GM12878 (cell line): Measurements from ENCODE around the gene COA3. TPM values are rescaled to one million over a fixed set of nuclear protein-coding genes. Genes with fewer than 3 reads are reported as not detected.

ENCODE experiments used
- ATAC-seq: fragments of 200-7000 bp; cut with Tn5 transposase; 3 replicates; pipeline ENCODE4 v1.9.1; 2020; ENCODE audit warnings: mild to moderate bottlenecking, moderate library complexity
- BruUV-seq: library from RNA; stranded (reverse); fragments of 400-500 nt; replicated peaks from 2 replicates; lab custom pipeline; 2021; lab: Mats Ljungman, UMichigan
- CTCF ChIA-PET: fragments of 300-600 bp; sonication (Branson Sonifier 250); formaldehyde crosslinking; extraction: SDS; loops from one replicate; lab custom pipeline; 2021; ENCODE audit warnings: inconsistent platforms; lab: Yijun Ruan, JAX
- POLR2A ChIA-PET: fragments of 350-600 bp; formaldehyde crosslinking; extraction: SDS; loops from one replicate; lab custom pipeline; 2021; ENCODE audit warnings: inconsistent platforms; lab: Charles Lee
- RAD21 ChIA-PET: fragments of 300-600 bp; sonication (Branson Sonifier 250); formaldehyde crosslinking; loops from one replicate; lab custom pipeline; 2023; ENCODE audit warnings: antibody characterized with exemption; ENCODE audit not compliant: unreplicated experiment; lab: Charles Lee
- SMC1A ChIA-PET: fragments of 300-600 bp; sonication (Branson Sonifier 250); formaldehyde crosslinking; loops from one replicate; lab custom pipeline; 2023; ENCODE audit not compliant: unreplicated experiment, uncharacterized antibody; lab: Charles Lee
- DNase-seq: peaks from one replicate; pipeline ENCODE4 v3.0.0-alpha.2; 2011; ENCODE audit warnings: low read depth, low spot score
- FAIRE-seq: peaks from 3 replicates; lab custom pipeline; 2011; peaks lifted over from hg19 to GRCh38; lab: Jason Lieb, UNC
- H2AFZ ChIP-seq: 2 replicates; pipeline ENCODE4 v1.6.0; 2011; ENCODE audit warnings: low read depth, low read length, control low read depth; ENCODE audit not compliant: control insufficient read depth
- H3K27ac ChIP-seq: 2 replicates; pipeline ENCODE4 v1.5.1; 2011; ENCODE audit warnings: control low read depth; ENCODE audit not compliant: control insufficient read depth, insufficient read depth
- H3K27me3 ChIP-seq, 2 experiments: replicated peaks in 1 of 2; 2 replicates each; pipeline versions ENCODE4 v1.6.0 to v1.6.1; 2011; ENCODE audit warnings: low read length in 1 of 2; ENCODE audit not compliant: control insufficient read depth in 2 of 2, insufficient read depth in 2 of 2
- H3K36me3 ChIP-seq, 2 experiments: 2 replicates each; pipeline ENCODE4 v1.5.1; 2011; ENCODE audit warnings: low read length in 1 of 2; ENCODE audit not compliant: control insufficient read depth in 2 of 2, insufficient read depth in 2 of 2
- H3K4me1 ChIP-seq: 2 replicates; pipeline ENCODE4 v1.6.1; 2011; ENCODE audit warnings: mild to moderate bottlenecking, low read length, moderate library complexity, mixed read lengths; ENCODE audit not compliant: control insufficient read depth, insufficient read depth
- H3K4me2 ChIP-seq: 2 replicates; pipeline ENCODE4 v1.6.0; 2011; ENCODE audit warnings: control low read depth; ENCODE audit not compliant: control insufficient read depth, insufficient read depth
- H3K4me3 ChIP-seq: fragments of 200-600 bp; sonication (generic); 2 replicates; pipeline ENCODE4 v1.5.1; 2016
- H3K79me2 ChIP-seq: 2 replicates; pipeline ENCODE4 v1.6.0; 2011; ENCODE audit warnings: low read length; ENCODE audit not compliant: control insufficient read depth, insufficient read depth
- H3K9ac ChIP-seq: 2 replicates; pipeline ENCODE4 v1.8.0; 2011; ENCODE audit warnings: low read length, control low read depth, mixed read lengths; ENCODE audit not compliant: control insufficient read depth, insufficient read depth
- H3K9me3 ChIP-seq: replicated peaks from 3 replicates; pipeline ENCODE4 v1.5.1; 2011; ENCODE audit warnings: mild to moderate bottlenecking, low read length; ENCODE audit not compliant: control insufficient read depth, insufficient read depth
- H4K20me1 ChIP-seq: 2 replicates; pipeline ENCODE4 v1.6.0; 2011; ENCODE audit not compliant: control insufficient read depth, insufficient read depth
- CBX5 ChIP-seq: sonication (generic); IDR thresholded peaks from 2 replicates; pipeline ENCODE4 v1.6.1; 2016; ENCODE audit warnings: low read depth, moderate library complexity, mild to moderate bottlenecking, inconsistent platforms
- CEBPZ ChIP-seq: fragments of 150-350 bp; IDR thresholded peaks from 2 replicates; pipeline ENCODE4 v1.6.1; 2016; ENCODE audit warnings: low read depth, low read length
- ETV6 ChIP-seq, 2 experiments: fragments of 450-650 bp in 1 of 2; IDR thresholded peaks in 1 of 2; conservative IDR thresholded peaks in 1 of 2; 2 replicates each; pipeline ENCODE4 v1.6.1; 2014; ENCODE audit warnings: antibody characterized with exemption in 1 of 2, borderline replicate concordance in 1 of 2, low read depth in 1 of 2, mild to moderate bottlenecking in 1 of 2, moderate library complexity in 1 of 2
- FOXK2 ChIP-seq: fragments of 450-650 bp; IDR thresholded peaks from 2 replicates; pipeline ENCODE4 v1.6.1; 2017; ENCODE audit warnings: mild to moderate bottlenecking, moderate library complexity
- HDAC2 ChIP-seq: fragments of 200-600 bp; sonication (generic); IDR thresholded peaks from 2 replicates; pipeline ENCODE4 v1.6.1; 2017
- MYC ChIP-seq: IDR thresholded peaks from 2 replicates; pipeline ENCODE4 v1.6.1; 2011; ENCODE audit warnings: mild to moderate bottlenecking, low read length, moderate library complexity, inconsistent platforms; ENCODE audit not compliant: insufficient read depth, insufficient replicate concordance, insufficient read length, severe bottlenecking
- RFX5 ChIP-seq: IDR thresholded peaks from 2 replicates; pipeline ENCODE4 v1.6.1; 2011; ENCODE audit warnings: low read depth, low read length, improper control_type of control experiment
- STAT3 ChIP-seq: IDR thresholded peaks from 2 replicates; pipeline ENCODE4 v1.6.1; 2011; ENCODE audit warnings: low read depth, low read length, improper control_type of control experiment
- TCF12 ChIP-seq: IDR thresholded peaks from 2 replicates; pipeline ENCODE4 v1.6.1; 2011; ENCODE audit warnings: low read depth, mild to moderate bottlenecking, low read length
- ZNF274 ChIP-seq: IDR thresholded peaks from one replicate; pipeline ENCODE4 v1.8.0; 2011; ENCODE audit not compliant: insufficient read length, insufficient read depth
- WGBS: methylation state at CpG from one replicate; pipeline ENCODE4 v1.1.6; 2016; ENCODE audit warnings: low lambda C conversion rate; ENCODE audit not compliant: insufficient replicate concordance, insufficient coverage; ENCODE audit errors: missing lambda C conversion rate; 5-methylcytosine and 5-hydroxymethylcytosine counted together
- in situ Hi-C: fragments of 300-500 bp; cut with MboI; formaldehyde crosslinking; loops from 9 replicates; pipeline ENCODE4 v1.14.3; 2018; ENCODE audit warnings: mixed read lengths
- intact Hi-C: fragments of 100-400 bp; cut with micrococcal nuclease; formaldehyde crosslinking; loops from one replicate; pipeline ENCODE4 v1.14.2; 2022; ENCODE audit not compliant: unreplicated experiment
- polyA plus RNA-seq, 11 experiments: library from polyadenylated mRNA; depleted of rRNA in 4 of 11; unstranded in 6 of 11; stranded (reverse) in 5 of 11; fragments of >200 nt; fragmentation: Nextera tagmentation in 4 of 11; fragmentation: Illumina TruSeq in 1 of 11; extraction: Ambion mirVana in 4 of 11; extraction: Trizol in 1 of 11; gene quantifications; 1 replicate in 1 of 11; 2 replicates in 10 of 11; pipeline versions ENCODE4 v1.2.1 to v1.2.3, GENCODE V29; 2011 to 2016; ENCODE audit warnings: inconsistent platforms in 2 of 11, missing spikeins in 2 of 11, low read depth in 1 of 11
- total RNA-seq, 4 experiments: library from RNA; depleted of rRNA in 3 of 4; stranded (reverse); fragments of >200 nt in 3 of 4; fragmentation: Illumina TruSeq in 1 of 4; extraction: Trizol in 1 of 4; gene quantifications; 2 replicates each; pipeline versions ENCODE4 v1.2.1 to v1.2.3, GENCODE V29; 2013 to 2021

Gene COA3
- total and polyA plus RNA-seq, 10 of the 15 experiments (the other 5 are each of a cell fraction or from before 2014, with no cell fraction given) = 45.2 to 161 (median 64.6) TPM

- TF ChIP-seq CEBPZ = no peak
Observed at GRCh38 chr17:42817866-42818265, 19.4 kb upstream of the COA3 start (continued).

- no peak for DNase-seq
- in situ Hi-C loops (no loop called here), intact Hi-C loops (no loop called here)
- H3K4me3 ChIP-seq = no peak overlapping the region
- TF ChIP-seq FOXK2 = no peak
- TF ChIP-seq MYC = no peak
- no peak for TF ChIP-seq TCF12
- no peak for TF ChIP-seq ZNF274
- no peak for TF ChIP-seq HDAC2
- TF ChIP-seq STAT3 = no peak
- TF ChIP-seq RFX5 = no peak
- TF ChIP-seq ETV6 (conservative IDR thresholded peaks at IDR 0.05 in 1 of 2, IDR thresholded peaks at IDR 0.05 in 1 of 2; ENCODE audit: borderline replicate concordance in 1 of 2, low read depth in 1 of 2) = no peak
- no peak for TF ChIP-seq CBX5
- POLR2A ChIA-PET = interaction anchor here (0.6 kb wide), 1 partner anchor 76 kb away, joined by 5 read pairs; no protein-coding TSS in a partner anchor
- H3K9ac ChIP-seq = no peak overlapping the region
- CTCF ChIA-PET = interaction anchor here (2.2 to 2.3 kb wide), 2 partner anchors 10 to 12 kb away, joined by 10 to 11 read pairs; partner anchors contain the start of gene BECN1
- H3K4me2 ChIP-seq = no peak overlapping the region
- no peak overlapping the region for H3K27ac ChIP-seq
- no peak for ATAC-seq
- 96% methylated on average over 8 of the region's 8 CpGs for WGBS
- RAD21 ChIA-PET = no interaction called here
- SMC1A ChIA-PET = interaction anchor here (1.0 kb wide), 1 partner anchor 183 kb away, joined by 5 read pairs; the partner anchor contains the start of gene RPL27
- H4K20me1 ChIP-seq = no peaks in the 10 kb centered on the region
- BruUV-seq = TSS peak; percentile 16
- peaks cover 11 to 46% of the 10 kb centered on the region in 2 experiments for H3K36me3 ChIP-seq
- H2AFZ ChIP-seq = no peak overlapping the region
- no peaks in the 10 kb centered on the region for H3K4me1 ChIP-seq
- H3K79me2 ChIP-seq = no peaks in the 10 kb centered on the region
- FAIRE-seq = no peak
- H3K27me3 ChIP-seq = no peaks in the 10 kb centered on the region
- no peaks in the 10 kb centered on the region for H3K9me3 ChIP-seq
Observed at GRCh38 chr17:42814633-42815399, 16.3 kb upstream of the COA3 start.
